GM06990 (cell line): ENCODE measurements around the gene TAF1.
A peak's percentile ranks its signal among the peaks of the same experiment; 100 is the strongest.

Source experiments
- DNase-seq: peaks from one replicate; pipeline ENCODE4 v3.0.0-alpha.2; 2011; ENCODE audit not compliant: insufficient read length; ENCODE audit errors: extremely low read depth
- H3K27me3 ChIP-seq: replicated peaks from 2 replicates; pipeline ENCODE4 v1.6.0; 2011; ENCODE audit warnings: low read length; ENCODE audit not compliant: control insufficient read depth, insufficient read depth
- H3K36me3 ChIP-seq: 2 replicates; pipeline ENCODE4 v1.5.1; 2011; ENCODE audit warnings: low read length; ENCODE audit not compliant: control insufficient read depth, insufficient read depth
- H3K4me3 ChIP-seq: replicated peaks from 2 replicates; pipeline ENCODE4 v1.5.1; 2011; ENCODE audit warnings: low read depth, mild to moderate bottlenecking, control low read depth, low read length
- CTCF ChIP-seq: IDR thresholded peaks from 2 replicates; pipeline ENCODE4 v1.5.1; 2011; ENCODE audit warnings: low read length, control low read depth, mild to moderate bottlenecking, inconsistent platforms; ENCODE audit not compliant: insufficient read depth, poor library complexity, severe bottlenecking

TAF1 gene

GRCh38 chrX:71475785-71476540 is 109.8 kb downstream of the TAF1 start:
- Histone ChIP-seq H3K36me3 (no peaks in the 10 kb centered on the region), H3K4me3 (no peak overlapping the region), H3K27me3 (no peaks in the 10 kb centered on the region)
- no peak for TF ChIP-seq CTCF
- no peak for DNase-seq

- no peaks in the 10 kb centered on the region for H3K27me3 ChIP-seq
- TF ChIP-seq CTCF = no peak
- H3K4me3 ChIP-seq = no peak overlapping the region
- H3K36me3 ChIP-seq = no peaks in the 10 kb centered on the region
- DNase-seq = no peak
These were observed 116.2 kb downstream of the TAF1 start for GRCh38 chrX:71482228-71482958.

DNA sequence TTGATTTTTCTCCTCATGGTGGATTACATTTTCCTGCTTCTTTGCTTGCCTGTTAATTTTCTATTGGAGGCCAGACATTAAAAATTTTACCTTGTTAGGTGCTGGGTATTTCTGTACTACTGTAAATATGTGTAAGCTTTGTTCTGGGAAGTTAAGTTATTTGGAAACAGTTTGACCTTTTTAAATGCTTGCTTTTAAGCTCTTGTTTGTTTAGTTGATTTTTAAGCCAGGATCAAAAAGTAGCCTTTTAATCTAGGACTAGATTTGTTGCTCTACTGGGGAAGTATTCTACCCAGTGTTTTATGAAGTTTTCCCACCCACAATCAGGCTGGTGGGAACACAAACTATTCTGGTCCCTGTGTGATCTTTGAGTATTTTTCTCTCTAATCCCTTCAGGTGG is 121.7 kb downstream of the TAF1 start:
- H3K4me3 ChIP-seq = no peak overlapping the region
- DNase-seq = no peak
- H3K36me3 ChIP-seq = no peaks in the 10 kb centered on the region
- no peak for TF ChIP-seq CTCF
- H3K27me3 ChIP-seq = no peaks in the 10 kb centered on the region

- DNase-seq = no peak
- H3K27me3 ChIP-seq = no peaks in the 10 kb centered on the region
- no peak for TF ChIP-seq CTCF
- H3K4me3 ChIP-seq = no peak overlapping the region
- H3K36me3 ChIP-seq = no peaks in the 10 kb centered on the region
These were observed 123.4 kb downstream of the TAF1 start for GRCh38 chrX:71489540-71489939.

GRCh38 chrX:71492231-71493065 is 126.3 kb downstream of the TAF1 start:
- H3K36me3 ChIP-seq = no peaks in the 10 kb centered on the region
- no peak for TF ChIP-seq CTCF
- DNase-seq = peak; percentile 61
- no peak overlapping the region; the same call in 1 of the 2 replicates for H3K4me3 ChIP-seq
- H3K27me3 ChIP-seq = no peaks in the 10 kb centered on the region
